Osteocyte (in vitro differentiated cells): ENCODE results near the gene PDE3B. TPM values are rescaled to one million over a fixed set of nuclear protein-coding genes. Genes with fewer than 3 reads are reported as not detected.

Experiments used
- DNase-seq: peaks from one replicate; pipeline ENCODE4 v3.0.0; 2021; ENCODE audit warnings: mixed read lengths; ENCODE audit not compliant: unreplicated experiment; ENCODE audit errors: extremely low spot score
- H3K27ac Mint-ChIP-seq: one replicate; pipeline ENCODE4 v1.8.0; 2021; ENCODE audit warnings: mild to moderate bottlenecking, mixed read lengths; ENCODE audit not compliant: unreplicated experiment
- H3K27me3 Mint-ChIP-seq: one replicate; pipeline ENCODE4 v1.8.0; 2021; ENCODE audit warnings: mixed read lengths; ENCODE audit not compliant: unreplicated experiment
- H3K36me3 Mint-ChIP-seq: one replicate; pipeline ENCODE4 v1.8.0; 2021; ENCODE audit warnings: mixed read lengths; ENCODE audit not compliant: unreplicated experiment
- H3K4me1 Mint-ChIP-seq: one replicate; pipeline ENCODE4 v1.8.0; 2021; ENCODE audit warnings: mixed read lengths; ENCODE audit not compliant: unreplicated experiment
- H3K4me3 Mint-ChIP-seq: one replicate; pipeline ENCODE4 v1.8.0; 2021; ENCODE audit warnings: mild to moderate bottlenecking, moderate library complexity, mixed read lengths; ENCODE audit not compliant: unreplicated experiment
- H3K9me3 Mint-ChIP-seq: one replicate; pipeline ENCODE4 v1.8.0; 2021; ENCODE audit warnings: mixed read lengths; ENCODE audit not compliant: unreplicated experiment
- CTCF ChIP-seq: fragments of 200-600 bp; sonication (generic); IDR thresholded peaks from 2 replicates; pipeline ENCODE4 v1.5.0; 2021; ENCODE audit warnings: antibody characterized with exemption, mild to moderate bottlenecking, moderate library complexity
- total RNA-seq: library from RNA; stranded (reverse); gene quantifications from 2 replicates; pipeline ENCODE4 v1.2.1, GENCODE V29; 2021

The PDE3B gene
- total RNA-seq, 1 donor from 2014 or later, result 0.08 TPM

- Mint-ChIP-seq H3K27ac (no peak overlapping the region), H3K9me3 (no peaks in the 10 kb centered on the region), H3K4me3 (no peak overlapping the region), H3K4me1 (no peaks in the 10 kb centered on the region), H3K27me3 (peaks cover 3% of the 10 kb centered on the region), H3K36me3 (no peaks in the 10 kb centered on the region)
- TF ChIP-seq CTCF, result no peak
- no peak for DNase-seq
These were observed 121.2 kb downstream of the PDE3B start for GRCh38 chr11:14764579-14765527.

DNA sequence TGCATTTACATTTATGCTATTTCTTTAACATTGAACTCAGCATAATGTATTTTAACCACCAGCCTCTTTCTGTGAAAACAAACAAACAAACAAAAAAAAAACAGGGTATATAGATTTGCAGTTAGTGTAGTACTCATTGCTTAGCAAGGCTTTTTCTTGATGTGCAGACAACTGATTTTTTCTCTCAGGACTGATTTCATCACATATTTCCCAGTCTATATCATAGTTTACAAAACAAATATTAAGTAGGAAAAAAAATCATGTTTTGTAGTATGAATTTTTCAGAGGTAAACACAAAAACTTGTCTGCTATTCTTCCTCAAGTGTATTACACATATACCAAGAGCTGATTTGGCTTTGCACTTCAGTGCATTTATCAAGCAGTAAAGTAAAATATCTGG is 123.0 kb downstream of the PDE3B start:
- H3K9me3 Mint-ChIP-seq, result no peaks in the 10 kb centered on the region
- no peak overlapping the region for H3K4me3 Mint-ChIP-seq
- H3K4me1 Mint-ChIP-seq, result no peaks in the 10 kb centered on the region
- TF ChIP-seq CTCF, result no peak
- peaks cover 7% of the 10 kb centered on the region for H3K27me3 Mint-ChIP-seq
- no peak for DNase-seq
- no peak overlapping the region for H3K27ac Mint-ChIP-seq
- no peaks in the 10 kb centered on the region for H3K36me3 Mint-ChIP-seq

DNA sequence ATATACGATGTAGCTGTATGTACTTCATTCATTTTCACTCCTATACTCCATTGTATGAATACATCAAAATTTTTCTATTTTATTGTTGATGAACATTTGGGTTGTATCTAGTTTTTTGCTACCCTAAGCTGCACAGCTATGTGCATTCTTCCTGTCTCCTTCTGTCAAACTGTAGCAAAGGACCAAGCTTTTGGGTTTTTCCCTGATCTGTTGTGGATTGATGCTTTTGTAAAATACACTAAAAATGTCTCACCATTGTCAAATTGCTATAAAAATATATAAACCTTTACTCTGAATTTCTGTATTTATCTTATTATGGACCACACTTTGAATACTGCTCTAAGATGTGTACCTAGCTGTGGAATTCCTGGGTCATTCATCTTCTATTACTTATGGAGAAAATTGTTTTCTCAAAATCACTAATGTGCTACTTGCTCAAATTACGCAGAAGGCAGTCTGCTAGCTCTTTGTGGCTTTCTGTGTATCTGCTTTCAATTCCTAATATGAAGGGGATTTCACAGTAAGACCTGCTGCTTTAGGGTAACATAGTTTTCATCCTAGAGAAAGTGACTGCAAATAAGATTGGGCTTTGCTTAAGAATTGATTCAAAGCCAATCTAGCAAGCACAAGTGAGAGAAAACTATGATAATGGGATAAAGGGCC is 125.1 kb downstream of the PDE3B start:
- no peaks in the 10 kb centered on the region for H3K36me3 Mint-ChIP-seq
- no peak overlapping the region for H3K4me3 Mint-ChIP-seq
- H3K27ac Mint-ChIP-seq, result no peak overlapping the region
- H3K27me3 Mint-ChIP-seq, result peaks cover 7% of the 10 kb centered on the region
- no peaks in the 10 kb centered on the region for H3K9me3 Mint-ChIP-seq
- H3K4me1 Mint-ChIP-seq, result no peaks in the 10 kb centered on the region
- no peak for DNase-seq
- TF ChIP-seq CTCF, result no peak

DNA sequence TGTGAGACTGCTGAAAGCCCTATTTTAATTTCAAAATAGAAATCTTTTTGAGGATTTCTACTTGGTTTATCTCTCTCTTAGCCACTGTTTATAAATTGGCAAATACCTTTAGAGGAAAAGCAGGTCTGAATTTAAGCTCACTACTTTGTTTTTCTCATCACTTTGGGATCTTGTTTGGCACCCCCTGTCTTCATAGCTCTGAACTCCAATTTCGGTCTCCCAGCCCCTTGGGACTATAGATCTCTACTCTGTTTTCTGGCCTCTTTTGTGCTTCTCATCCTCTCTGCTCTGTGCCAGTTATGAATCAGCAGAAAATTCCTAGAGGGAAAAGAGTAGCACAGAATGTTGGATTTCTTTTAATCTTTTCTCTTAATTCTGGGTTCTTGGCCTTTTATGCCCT is 130.2 kb downstream of the PDE3B start:
- TF ChIP-seq CTCF, result peak; percentile 19
- Mint-ChIP-seq H3K27ac (no peak overlapping the region), H3K27me3 (peaks cover 9% of the 10 kb centered on the region), H3K4me3 (no peak overlapping the region), H3K4me1 (no peaks in the 10 kb centered on the region), H3K9me3 (no peaks in the 10 kb centered on the region), H3K36me3 (no peaks in the 10 kb centered on the region)
- DNase-seq, result no peak

DNA sequence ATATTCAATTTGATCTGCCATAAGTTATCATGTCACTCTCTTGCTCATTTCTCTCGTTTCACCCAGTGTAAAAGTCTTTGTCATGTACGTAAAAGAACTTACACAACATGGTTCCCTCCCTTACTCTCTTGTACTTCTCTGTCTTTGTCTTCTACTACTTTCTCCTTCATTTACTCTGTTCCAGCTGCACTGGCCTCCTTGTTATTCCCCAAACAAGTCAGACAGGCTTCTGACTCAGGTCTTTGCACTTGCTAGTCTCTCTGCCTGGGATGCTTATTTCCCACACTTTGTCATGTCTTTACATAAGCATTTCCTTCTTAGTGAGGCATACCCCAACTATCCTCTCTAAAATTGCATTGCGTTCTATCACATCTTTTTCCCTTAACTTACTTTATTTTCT is 131.1 kb downstream of the PDE3B start:
- Mint-ChIP-seq H3K4me3 (no peak overlapping the region), H3K4me1 (no peaks in the 10 kb centered on the region), H3K9me3 (no peaks in the 10 kb centered on the region), H3K27ac (no peak overlapping the region), H3K27me3 (peaks cover 11% of the 10 kb centered on the region), H3K36me3 (no peaks in the 10 kb centered on the region)
- TF ChIP-seq CTCF, result no peak
- no peak for DNase-seq
